Gastrocnemius medialis (tissue), 4 donors: ENCODE results near the gene FUT7.

ENCODE experiments used
- CTCF ChIP-seq, 5 experiments: fragments of 450-650 bp in 3 of 5; fragments of 200-600 bp in 2 of 5; sonication (generic) in 2 of 5; IDR thresholded peaks in 4 of 5; conservative IDR thresholded peaks in 1 of 5; 1 replicate in 4 of 5; 2 replicates in 1 of 5; pipeline ENCODE4 v1.5.1; 2016 to 2019; ENCODE audit warnings: antibody characterized with exemption in 5 of 5, mild to moderate bottlenecking in 3 of 5, moderate library complexity in 3 of 5
- POLR2A ChIP-seq, 2 donors: fragments of 450-650 bp; IDR thresholded peaks; one replicate each; pipeline ENCODE4 v1.6.1; 2017; ENCODE audit warnings: antibody characterized with exemption in 2 of 2, mild to moderate bottlenecking in 2 of 2, moderate library complexity in 2 of 2

- TF ChIP-seq POLR2A (IDR thresholded peaks at IDR 0.05) (no peak), CTCF (IDR thresholded peaks at IDR 0.05 in 4 of 5, conservative IDR thresholded peaks at IDR 0.05 in 1 of 5) (no peak)
Observed at GRCh38 chr9:137058521-137059234, 26.8 kb upstream of the FUT7 start.
